HepG2 (cell line): ENCODE results near the gene ZNF318. TPM values are rescaled to one million over a fixed set of nuclear protein-coding genes. Genes with fewer than 3 reads are reported as not detected.
A peak's percentile ranks its signal among the peaks of the same experiment; 100 is the strongest.

ENCODE experiments used
- ATAC-seq: fragments of 200-7000 bp; cut with Tn5 transposase; 3 replicates; pipeline ENCODE4 v1.9.1; 2020; ENCODE audit warnings: mild to moderate bottlenecking, moderate library complexity
- BruUV-seq: library from RNA; stranded (reverse); fragments of 400-500 nt; replicated peaks from 2 replicates; lab custom pipeline; 2021; lab: Mats Ljungman, UMichigan
- CTCF ChIA-PET: fragments of 300-600 bp; formaldehyde crosslinking; extraction: SDS; loops from one replicate; lab custom pipeline; 2021; ENCODE audit warnings: low total read pairs, inconsistent platforms, low intra/inter-chr PET ratio; lab: Yijun Ruan, JAX
- POLR2A ChIA-PET: fragments of 350-600 bp; sonication (Branson Sonifier 250); formaldehyde crosslinking; loops from one replicate; lab custom pipeline; 2020; ENCODE audit warnings: antibody characterized with exemption, inconsistent platforms; lab: Yijun Ruan, JAX
- DNase-seq: peaks from one replicate; pipeline ENCODE4 v3.0.0-alpha.2; 2015; ENCODE audit warnings: low spot score
- FAIRE-seq: peaks from 3 replicates; lab custom pipeline; 2011; peaks lifted over from hg19 to GRCh38; lab: Jason Lieb, UNC
- H2AFZ ChIP-seq: one replicate; pipeline ENCODE4 v1.6.1; 2011; ENCODE audit warnings: low read length, inconsistent platforms
- H3K27ac ChIP-seq: fragments of 300-600 bp; 3 replicates; pipeline ENCODE4 v1.8.0; 2011; ENCODE audit warnings: mixed run types, mild to moderate bottlenecking, mixed read lengths, low read length, inconsistent platforms; ENCODE audit not compliant: insufficient read depth; ENCODE audit errors: extremely low read length
- H3K27me3 ChIP-seq, 2 experiments: fragments of 200-600 bp in 1 of 2; 2 replicates in 1 of 2; 3 replicates in 1 of 2; pipeline versions ENCODE4 v1.6.0 to v1.8.0; 2011; ENCODE audit warnings: low read length in 2 of 2, mild to moderate bottlenecking in 2 of 2, moderate library complexity in 2 of 2, inconsistent platforms in 1 of 2; ENCODE audit not compliant: insufficient read depth in 2 of 2, control insufficient read depth in 1 of 2
- H3K36me3 ChIP-seq, 2 experiments: fragments of 200-600 bp in 1 of 2; replicated peaks in 1 of 2; 2 replicates in 1 of 2; 3 replicates in 1 of 2; pipeline versions ENCODE4 v1.5.1 to v1.8.0; 2011; ENCODE audit warnings: low read length in 2 of 2, inconsistent platforms in 1 of 2; ENCODE audit not compliant: insufficient read depth in 2 of 2, control insufficient read depth in 1 of 2
- H3K4me1 ChIP-seq: 2 replicates; pipeline ENCODE4 v1.5.1; 2012; ENCODE audit warnings: low read length, inconsistent platforms; ENCODE audit not compliant: insufficient read depth
- H3K4me2 ChIP-seq: 2 replicates; pipeline ENCODE4 v1.6.0; 2011; ENCODE audit warnings: low read depth, low read length, inconsistent platforms
- H3K4me3 ChIP-seq, 3 experiments: fragments of 200-600 bp in 1 of 3; sonication (generic), shearing (Covaris generic) in 1 of 3; replicated peaks in 1 of 3; 2 replicates each; pipeline ENCODE4 v1.5.1; 2011 to 2016; ENCODE audit warnings: low read length in 3 of 3, inconsistent platforms in 2 of 3, low read depth in 2 of 3, mild to moderate bottlenecking in 2 of 3, control low read depth in 1 of 3, mixed read lengths in 1 of 3; ENCODE audit not compliant: insufficient read depth in 1 of 3
- H3K79me2 ChIP-seq: one replicate; pipeline ENCODE4 v1.6.1; 2011; ENCODE audit warnings: low read length, inconsistent platforms; ENCODE audit not compliant: insufficient read depth
- H3K9ac ChIP-seq: 2 replicates; pipeline ENCODE4 v1.6.0; 2011; ENCODE audit warnings: mild to moderate bottlenecking, low read depth, low read length, inconsistent platforms; ENCODE audit not compliant: insufficient read depth
- H3K9me3 ChIP-seq: 2 replicates; pipeline ENCODE4 v1.5.1; 2012; ENCODE audit warnings: mild to moderate bottlenecking, low read length
- H4K20me1 ChIP-seq: 2 replicates; pipeline ENCODE4 v1.6.0; 2011; ENCODE audit warnings: inconsistent platforms, mild to moderate bottlenecking, low read length, moderate library complexity; ENCODE audit not compliant: insufficient read depth
- CENPX ChIP-seq: sonication (generic); formaldehyde crosslinking; IDR thresholded peaks from 2 replicates; pipeline ENCODE4 v1.9.0; 2021; ENCODE audit warnings: mild to moderate bottlenecking, missing genetic modification reagents, moderate library complexity
- IRX3 ChIP-seq: sonication (generic); formaldehyde crosslinking; IDR thresholded peaks from 2 replicates; pipeline ENCODE4 v1.8.1; 2023; ENCODE audit warnings: mild to moderate bottlenecking, low read depth, missing genetic modification reagents, borderline replicate concordance
- ZNF12 ChIP-seq: sonication (generic); formaldehyde crosslinking; IDR thresholded peaks from 2 replicates; pipeline ENCODE4 v1.5.0; 2020; ENCODE audit warnings: missing genetic modification reagents
- ZNF484 ChIP-seq: sonication (generic); formaldehyde crosslinking; IDR thresholded peaks from 2 replicates; pipeline ENCODE4 v1.5.1; 2020; ENCODE audit warnings: mild to moderate bottlenecking, low read depth, missing genetic modification reagents, borderline replicate concordance
- ZNF564 ChIP-seq: sonication (generic); formaldehyde crosslinking; IDR thresholded peaks from 2 replicates; pipeline ENCODE4 v1.8.1; 2023; ENCODE audit warnings: mild to moderate bottlenecking, missing genetic modification reagents
- ZNF615 ChIP-seq: sonication (generic); formaldehyde crosslinking; IDR thresholded peaks from 2 replicates; pipeline ENCODE4 v1.5.0; 2020; ENCODE audit warnings: mild to moderate bottlenecking, missing genetic modification reagents, borderline replicate concordance
- ZNF761 ChIP-seq: sonication (generic); formaldehyde crosslinking; conservative IDR thresholded peaks from 2 replicates; pipeline ENCODE4 v1.4.0; 2020; ENCODE audit warnings: mild to moderate bottlenecking, missing genetic modification reagents
- WGBS: methylation state at CpG from one replicate; pipeline ENCODE4 v1.1.6; 2017; ENCODE audit warnings: low lambda C conversion rate; 5-methylcytosine and 5-hydroxymethylcytosine counted together
- in situ Hi-C: cut with HindIII; loops from 2 replicates; pipeline ENCODE4 v1.10.0; 2017; ENCODE audit warnings: low pct_unique_long_range_greater_than_20kb; ENCODE audit not compliant: extremely low pct_ligation_motif_present
- intact Hi-C: fragments of 100-400 bp; cut with micrococcal nuclease; formaldehyde crosslinking; loops from one replicate; pipeline ENCODE4 v1.10.0; 2022; ENCODE audit not compliant: unreplicated experiment
- polyA plus RNA-seq, 8 experiments: library from polyadenylated mRNA; depleted of rRNA in 3 of 8; stranded (reverse) in 7 of 8; unstranded in 1 of 8; fragments of >200 nt; fragmentation: Illumina TruSeq in 4 of 8; extraction: Trizol in 4 of 8; gene quantifications; 2 replicates each; pipeline versions ENCODE4 v1.2.1 to v1.2.3, GENCODE V29; 2011 to 2016; ENCODE audit warnings: low read depth in 4 of 8, missing spikeins in 1 of 8, mixed read lengths in 1 of 8; ENCODE audit not compliant: insufficient read depth in 1 of 8
- total RNA-seq, 5 experiments: library from RNA; depleted of rRNA; stranded (reverse); fragments of >200 nt; fragmentation: Illumina TruSeq; extraction: Trizol; gene quantifications; 2 replicates each; pipeline ENCODE4 v1.2.3, GENCODE V29; 2016; ENCODE audit warnings: low read depth in 1 of 5
- TF ChIP-seq, protein P1 (sequence below): IDR thresholded peaks from 2 replicates; pipeline ENCODE4 v1.6.1; 2012; ENCODE audit warnings: inconsistent platforms

Gene ZNF318
- total and polyA plus RNA-seq, 2 of the 13 experiments (the other 11 are each of a cell fraction or from before 2014, with no cell fraction given): 13.0 to 14.5 TPM

DNA sequence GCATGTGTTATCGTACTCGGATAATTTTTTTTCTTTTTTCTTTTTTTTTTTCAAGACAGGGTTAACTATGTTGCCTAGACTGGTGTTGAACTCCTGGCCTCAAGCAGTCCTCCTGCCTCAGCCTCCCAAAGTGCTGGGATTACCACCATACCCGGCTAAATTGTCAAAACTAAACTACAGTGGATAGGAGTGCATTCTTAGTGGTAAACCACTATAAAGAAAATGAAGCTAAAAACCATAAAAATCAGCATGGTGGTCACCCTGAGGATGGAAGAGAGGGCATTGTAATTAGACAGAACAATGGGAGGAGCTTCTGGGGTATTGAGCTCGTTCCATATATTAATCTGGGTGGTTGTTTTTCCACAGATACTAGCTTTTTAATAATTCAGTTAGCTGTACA lies 6.2 kb upstream of the ZNF318 start:
- WGBS: 45% methylated on average over 4 of the region's 4 CpGs
- Histone ChIP-seq H3K27ac (no peak overlapping the region), H3K4me3 (no peak overlapping the region), H2AFZ (no peak overlapping the region), H4K20me1 (no peaks in the 10 kb centered on the region), H3K9ac (no peak overlapping the region), H3K4me1 (peaks cover 31% of the 10 kb centered on the region), H3K36me3 (no peaks in the 10 kb centered on the region), H3K9me3 (no peaks in the 10 kb centered on the region), H3K4me2 (no peak overlapping the region), H3K27me3 (peaks cover 0 to 4% of the 10 kb centered on the region in 2 experiments; a peak in 2 of 5 replicates), H3K79me2 (no peaks in the 10 kb centered on the region)
- no peak for FAIRE-seq
- in situ Hi-C loops (no loop called here), intact Hi-C loops (no loop called here)
- BruUV-seq: no TSS peak
- no peak for ATAC-seq
- CTCF ChIA-PET: no interaction called here
- DNase-seq: no peak
- POLR2A ChIA-PET: no interaction called here
- no peak for TF ChIP-seq ZNF615 (CRISPR knock-in tag)
- no peak for TF ChIP-seq ZNF484 (CRISPR knock-in tag)
- TF ChIP-seq ZNF761: no peak
- TF ChIP-seq CENPX (CRISPR knock-in tag): no peak
- no peak for TF ChIP-seq IRX3 (CRISPR knock-in tag)
- TF ChIP-seq, all 625 proteins: peak for 0

DNA sequence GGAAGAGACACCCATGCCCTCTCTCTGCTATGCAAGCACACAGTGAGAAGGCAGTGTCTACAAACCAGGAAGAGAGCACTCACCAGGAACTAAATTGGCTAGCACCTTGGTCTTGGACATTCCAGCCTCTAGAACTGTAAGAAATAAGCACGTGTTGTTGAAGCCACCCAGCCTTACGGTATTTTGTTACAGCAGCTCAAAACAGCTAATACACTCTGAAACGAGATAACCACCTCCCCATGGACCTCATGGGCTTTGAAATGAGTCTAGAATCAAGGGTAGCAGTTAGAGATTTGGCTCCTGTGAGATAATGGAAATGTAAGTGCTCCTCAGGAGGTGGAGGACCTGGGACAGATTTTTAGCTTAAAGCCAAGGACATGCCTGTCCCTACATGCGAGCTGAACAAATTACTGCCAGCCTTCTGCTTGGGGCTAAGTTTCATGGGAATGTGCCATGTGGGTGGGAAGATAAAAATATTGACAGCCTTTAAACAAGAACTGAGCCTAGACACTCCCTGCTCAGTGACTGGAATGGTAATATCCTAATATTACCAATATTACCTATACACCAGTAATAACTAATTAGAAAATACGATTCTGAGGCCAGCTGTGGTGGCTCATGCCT lies 3.9 kb upstream of the ZNF318 start:
- H3K79me2 ChIP-seq: peaks cover under 1% of the 10 kb centered on the region
- no peaks in the 10 kb centered on the region for H4K20me1 ChIP-seq
- H3K9me3 ChIP-seq: no peaks in the 10 kb centered on the region
- H3K9ac ChIP-seq: no peak overlapping the region
- H3K36me3 ChIP-seq: no peaks in the 10 kb centered on the region
- H2AFZ ChIP-seq: peak overlapping the region; percentile 57
- peaks cover 36% of the 10 kb centered on the region for H3K4me1 ChIP-seq
- BruUV-seq: no TSS peak
- POLR2A ChIA-PET: no interaction called here
- ATAC-seq: no peak
- CTCF ChIA-PET: no interaction called here
- H3K27me3 ChIP-seq: no peaks in the 10 kb centered on the region
- no peak for DNase-seq
- WGBS: 20% methylated on average over 5 of the region's 5 CpGs
- intact Hi-C loops: no loop called here
- H3K4me3 ChIP-seq: no peak overlapping the region
- in situ Hi-C loops: no loop called here
- H3K27ac ChIP-seq: no peak overlapping the region
- TF ChIP-seq ZNF564 (CRISPR knock-in tag) (no peak), ZNF12 (CRISPR knock-in tag) (peak; percentile 98)
- TF ChIP-seq, protein P1, sequence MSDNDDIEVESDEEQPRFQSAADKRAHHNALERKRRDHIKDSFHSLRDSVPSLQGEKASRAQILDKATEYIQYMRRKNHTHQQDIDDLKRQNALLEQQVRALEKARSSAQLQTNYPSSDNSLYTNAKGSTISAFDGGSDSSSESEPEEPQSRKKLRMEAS: 0 out of 2 replicates have a peak, but pooled peaks have one; percentile 22
- H3K4me2 ChIP-seq: no peak overlapping the region
- FAIRE-seq: no peak
